HCT116 (cell line): ENCODE measurements around the gene EIF4E3. TPM values are rescaled to one million over a fixed set of nuclear protein-coding genes. Genes with fewer than 3 reads are reported as not detected.

ENCODE experiments used
- ATAC-seq: fragments of 200-7000 bp; cut with Tn5 transposase; 2 replicates; pipeline ENCODE4 v1.9.1; 2020; ENCODE audit warnings: mild to moderate bottlenecking, moderate library complexity
- BruUV-seq: library from RNA; stranded (reverse); fragments of 400-500 nt; replicated peaks from 2 replicates; lab custom pipeline; 2021; lab: Mats Ljungman, UMichigan
- CTCF ChIA-PET: fragments of 300-600 bp; sonication (Branson Sonifier 250); formaldehyde crosslinking; loops from one replicate; lab custom pipeline; 2021; ENCODE audit warnings: antibody characterized with exemption; lab: Charles Lee
- POLR2A ChIA-PET: fragments of 300-600, 350-600 bp; sonication (Branson Sonifier 250); formaldehyde crosslinking; loops from one replicate; lab custom pipeline; 2021; ENCODE audit warnings: antibody characterized with exemption; lab: Charles Lee
- RAD21 ChIA-PET, 2 experiments: fragments of 300-600 bp; sonication (Branson Sonifier 250); formaldehyde crosslinking; loops; one replicate each; lab custom pipeline; 2023; ENCODE audit warnings: low total read pairs in 2 of 2; ENCODE audit not compliant: uncharacterized antibody in 2 of 2, unreplicated experiment in 2 of 2, low non-redundant PET in 1 of 2; lab: Charles Lee
- DNase-seq: peaks from one replicate; pipeline ENCODE4 v3.0.0-alpha.2; 2010; ENCODE audit warnings: low read depth, low spot score
- H2AFZ ChIP-seq: fragments of 200-600 bp; shearing (Covaris generic), sonication (generic); 2 replicates; pipeline ENCODE4 v1.6.1; 2017; ENCODE audit warnings: low read depth, mixed run types, mixed read lengths, antibody characterized with exemption, low read length; ENCODE audit not compliant: poor library complexity, severe bottlenecking
- H3K27ac ChIP-seq: 2 replicates; pipeline ENCODE4 v1.5.1; 2012; ENCODE audit warnings: low read depth, low read length
- H3K27me3 ChIP-seq: fragments of 200-600 bp; sonication (generic); 2 replicates; pipeline ENCODE4 v1.6.1; 2016; ENCODE audit warnings: mixed run types, low read length, mixed read lengths; ENCODE audit not compliant: insufficient read depth
- H3K36me3 ChIP-seq, 2 experiments: fragments of 200-500 bp in 1 of 2; fragments of 200-600 bp in 1 of 2; sonication (Bioruptor generic) in 1 of 2; sonication (generic) in 1 of 2; 2 replicates each; pipeline versions ENCODE4 v1.5.1 to v1.6.1; 2014 to 2016; ENCODE audit warnings: low read length in 2 of 2, inconsistent platforms in 1 of 2, mixed read lengths in 1 of 2, mixed run types in 1 of 2; ENCODE audit not compliant: insufficient read depth in 2 of 2, control insufficient read depth in 1 of 2
- H3K4me1 ChIP-seq, 2 experiments: fragments of 200-600 bp in 1 of 2; sonication (generic) in 1 of 2; 2 replicates each; pipeline versions ENCODE4 v1.5.1 to v1.6.1; 2012 to 2017; ENCODE audit warnings: low read length in 2 of 2, inconsistent platforms in 1 of 2, mild to moderate bottlenecking in 1 of 2, mixed read lengths in 1 of 2, mixed run types in 1 of 2, moderate library complexity in 1 of 2; ENCODE audit not compliant: insufficient read depth in 2 of 2, control insufficient read depth in 1 of 2
- H3K4me2 ChIP-seq: fragments of 200-600 bp; sonication (generic); 2 replicates; pipeline ENCODE4 v1.6.1; 2017; ENCODE audit warnings: mixed run types, low read length, mixed read lengths
- H3K4me3 ChIP-seq, 2 experiments: fragments of 200-600 bp in 1 of 2; sonication (generic) in 1 of 2; replicated peaks in 1 of 2; 2 replicates each; pipeline ENCODE4 v1.5.1; 2011 to 2016; ENCODE audit warnings: low read length in 2 of 2, control low read depth in 1 of 2, low read depth in 1 of 2, mild to moderate bottlenecking in 1 of 2, mixed read lengths in 1 of 2, mixed run types in 1 of 2
- H3K79me2 ChIP-seq: fragments of 200-600 bp; sonication (generic); 2 replicates; pipeline ENCODE4 v1.6.1; 2017; ENCODE audit warnings: mild to moderate bottlenecking, mixed run types, low read length, moderate library complexity, mixed read lengths; ENCODE audit not compliant: insufficient read depth
- H3K9ac ChIP-seq: fragments of 200-600 bp; sonication (generic); 2 replicates; pipeline ENCODE4 v1.6.1; 2016; ENCODE audit warnings: low read length, mixed read lengths
- H3K9me2 ChIP-seq: fragments of 200-600 bp; sonication (generic), shearing (Covaris generic); 2 replicates; pipeline ENCODE4 v1.6.1; 2017; ENCODE audit warnings: mixed run types, mild to moderate bottlenecking, moderate library complexity; ENCODE audit not compliant: insufficient read depth
- H3K9me3 ChIP-seq, 2 experiments: fragments of 200-500 bp in 1 of 2; fragments of 200-600 bp in 1 of 2; sonication (Bioruptor generic) in 1 of 2; sonication (generic) in 1 of 2; 2 replicates each; pipeline ENCODE4 v1.6.1; 2014 to 2017; ENCODE audit warnings: low read length in 2 of 2, mixed read lengths in 2 of 2, inconsistent platforms in 1 of 2, low read depth in 1 of 2, mild to moderate bottlenecking in 1 of 2, mixed run types in 1 of 2, moderate library complexity in 1 of 2; ENCODE audit not compliant: control insufficient read depth in 1 of 2, insufficient read depth in 1 of 2
- H4K20me1 ChIP-seq: fragments of 200-600 bp; sonication (generic), shearing (Covaris generic); 2 replicates; pipeline ENCODE4 v1.6.1; 2017; ENCODE audit warnings: mixed run types, mild to moderate bottlenecking, moderate library complexity; ENCODE audit not compliant: insufficient read depth
- CBX3 ChIP-seq: IDR thresholded peaks from 2 replicates; pipeline ENCODE4 v1.6.1; 2012; ENCODE audit warnings: low read depth
- CTCF ChIP-seq, 3 experiments: fragments of 200-600 bp in 1 of 3; sonication (generic) in 1 of 3; IDR thresholded peaks in 2 of 3; conservative IDR thresholded peaks in 1 of 3; 2 replicates each; pipeline ENCODE4 v1.5.1; 2012 to 2017; ENCODE audit warnings: low read depth in 2 of 3, low read length in 2 of 3, antibody characterized with exemption in 1 of 3, borderline replicate concordance in 1 of 3, control low read depth in 1 of 3, mild to moderate bottlenecking in 1 of 3, mixed read lengths in 1 of 3, mixed run types in 1 of 3, moderate library complexity in 1 of 3; ENCODE audit not compliant: insufficient read depth in 1 of 3
- EGR1 ChIP-seq: IDR thresholded peaks from 2 replicates; pipeline ENCODE4 v1.6.1; 2012; ENCODE audit warnings: low read depth
- ELF1 ChIP-seq: IDR thresholded peaks from 2 replicates; pipeline ENCODE4 v1.6.1; 2012; ENCODE audit warnings: low read depth, borderline replicate concordance
- EZH2 ChIP-seq: fragments of 200-600 bp; sonication (generic); IDR thresholded peaks from 2 replicates; pipeline ENCODE4 v1.6.1; 2017; ENCODE audit warnings: antibody characterized with exemption, mixed run types
- EZH2phosphoT487 ChIP-seq: fragments of 200-600 bp; IDR thresholded peaks from 2 replicates; pipeline ENCODE4 v1.6.1; 2018; ENCODE audit warnings: antibody characterized with exemption, borderline replicate concordance
- FOSL1 ChIP-seq: IDR thresholded peaks from 2 replicates; pipeline ENCODE4 v1.6.1; 2012; ENCODE audit warnings: low read depth
- JUND ChIP-seq: IDR thresholded peaks from 2 replicates; pipeline ENCODE4 v1.6.1; 2012
- MAX ChIP-seq: IDR thresholded peaks from 2 replicates; pipeline ENCODE4 v1.6.1; 2012
- POLR2AphosphoS5 ChIP-seq: IDR thresholded peaks from 2 replicates; pipeline ENCODE4 v1.6.1; 2011; ENCODE audit warnings: mild to moderate bottlenecking, low read depth, low read length, moderate library complexity
- RAD21 ChIP-seq: IDR thresholded peaks from 2 replicates; pipeline ENCODE4 v1.6.1; 2012; ENCODE audit warnings: low read depth, mild to moderate bottlenecking
- REST ChIP-seq: IDR thresholded peaks from 2 replicates; pipeline ENCODE4 v1.6.1; 2012; ENCODE audit warnings: low read depth
- SIN3A ChIP-seq: IDR thresholded peaks from 2 replicates; pipeline ENCODE4 v1.6.1; 2012; ENCODE audit warnings: low read depth
- SP1 ChIP-seq: IDR thresholded peaks from 2 replicates; pipeline ENCODE4 v1.6.1; 2012; ENCODE audit warnings: low read depth
- TCF7L2 ChIP-seq: IDR thresholded peaks from 2 replicates; pipeline ENCODE4 v1.7.0; 2011; ENCODE audit warnings: borderline replicate concordance, inconsistent platforms; ENCODE audit not compliant: insufficient read depth, insufficient read length; ENCODE audit errors: extremely low read depth
- YY1 ChIP-seq: IDR thresholded peaks from 2 replicates; pipeline ENCODE4 v1.6.1; 2011; ENCODE audit warnings: low read length, low read depth, moderate library complexity, mild to moderate bottlenecking; ENCODE audit not compliant: insufficient replicate concordance; ENCODE audit errors: extremely low read depth
- ZBTB33 ChIP-seq: IDR thresholded peaks from 2 replicates; pipeline ENCODE4 v1.6.1; 2011; ENCODE audit warnings: mild to moderate bottlenecking, low read length, moderate library complexity; ENCODE audit not compliant: insufficient replicate concordance; ENCODE audit errors: extremely low read depth
- ZFX ChIP-seq: fragments of 450-650 bp; IDR thresholded peaks from 2 replicates; pipeline ENCODE4 v1.6.1; 2017
- ZNF274 ChIP-seq: fragments of 200-500 bp; sonication (Bioruptor generic); IDR thresholded peaks from 2 replicates; pipeline ENCODE4 v1.6.1; 2014; ENCODE audit warnings: mild to moderate bottlenecking, low read depth, low read length, inconsistent platforms
- intact Hi-C: fragments of 100-400 bp; cut with micrococcal nuclease; formaldehyde crosslinking; loops from 2 replicates; pipeline ENCODE4 v1.10.0; 2022
- total RNA-seq: library from RNA; stranded (reverse); gene quantifications from one replicate; pipeline ENCODE4 v1.2.1, GENCODE V29; 2021; ENCODE audit not compliant: unreplicated experiment

Gene EIF4E3
- total RNA-seq, 1 experiment from 2014 or later = 6.0 TPM

- no peak for TF ChIP-seq EZH2phosphoT487
These were observed 52.4 kb downstream of the EIF4E3 start (continued) for GRCh38 chr3:71672807-71673206.

- RAD21 ChIA-PET = no interaction called here
- Histone ChIP-seq H4K20me1 (no peaks in the 10 kb centered on the region), H3K4me3 (no peak overlapping the region), H3K9me3 (no peaks in the 10 kb centered on the region), H2AFZ (no peak overlapping the region), H3K36me3 (no peaks in the 10 kb centered on the region), H3K9ac (no peak overlapping the region), H3K79me2 (no peaks in the 10 kb centered on the region), H3K27ac (no peak overlapping the region), H3K4me2 (no peak overlapping the region), H3K27me3 (no peaks in the 10 kb centered on the region), H3K4me1 (no peaks in the 10 kb centered on the region), H3K9me2 (no peaks in the 10 kb centered on the region)
- BruUV-seq = no TSS peak
- CTCF ChIA-PET = no interaction called here
- intact Hi-C loops = no loop called here
- TF ChIP-seq ELF1 = no peak
- TF ChIP-seq SP1 = no peak
- TF ChIP-seq MAX = no peak
- TF ChIP-seq YY1 = no peak
- TF ChIP-seq JUND = no peak
- no peak for TF ChIP-seq CTCF (IDR thresholded peaks at IDR 0.05 in 2 of 3, conservative IDR thresholded peaks at IDR 0.05 in 1 of 3; ENCODE audit: borderline replicate concordance in 1 of 3, insufficient read depth in 1 of 3, low read depth in 2 of 3, low read length in 2 of 3)
- TF ChIP-seq REST = no peak
- no peak for TF ChIP-seq ZBTB33
- TF ChIP-seq ZFX = no peak
- no peak for TF ChIP-seq EZH2
- no peak for TF ChIP-seq FOSL1
- no peak for TF ChIP-seq SIN3A
- no peak for TF ChIP-seq EGR1
- no peak for TF ChIP-seq TCF7L2
- TF ChIP-seq RAD21 = no peak
- no peak for TF ChIP-seq POLR2AphosphoS5
- TF ChIP-seq ZNF274 = no peak
- no peak for TF ChIP-seq CBX3
- TF ChIP-seq EZH2phosphoT487 = no peak
- POLR2A ChIA-PET = no interaction called here
- ATAC-seq = no peak
- DNase-seq = no peak
These were observed 52.9 kb downstream of the EIF4E3 start for GRCh38 chr3:71672340-71672739.
